OCI-LY1 (cell line): Measurements from ENCODE around the gene CD226.

ENCODE experiments used
- EZH2 ChIP-seq: fragments of 200-600 bp; sonication (generic), shearing (Covaris generic); IDR thresholded peaks from 2 replicates; pipeline ENCODE4 v1.8.0; 2017; ENCODE audit warnings: borderline replicate concordance, mixed run types, mild to moderate bottlenecking, antibody characterized with exemption, low read length, moderate library complexity, mixed read lengths
- TF ChIP-seq, protein P1 (sequence below): fragments of 200-600 bp; sonication (generic), shearing (Covaris generic); IDR thresholded peaks from 2 replicates; pipeline ENCODE4 v1.5.1; 2017; ENCODE audit warnings: mild to moderate bottlenecking, antibody characterized with exemption, low read length, moderate library complexity, mixed read lengths

DNA sequence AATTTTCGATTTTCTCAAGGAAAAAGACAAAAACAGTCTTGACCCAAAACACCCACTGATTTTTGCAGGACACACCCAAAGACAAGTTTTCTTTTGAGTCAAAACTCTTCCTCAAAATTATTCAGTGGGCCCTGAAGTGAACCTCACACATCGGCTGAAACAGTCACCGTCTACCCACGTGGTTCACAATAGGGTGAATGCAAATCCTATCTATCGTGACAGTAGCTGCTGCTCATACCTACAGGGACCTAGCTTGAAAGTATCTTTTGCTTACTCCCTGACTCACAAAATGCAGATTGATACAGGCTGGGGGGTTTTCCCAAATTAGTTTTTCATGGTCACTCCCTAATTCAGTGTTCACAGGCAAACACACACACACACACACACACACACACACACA is 10.7 kb upstream of the CD226 start:
- TF ChIP-seq, protein P1, sequence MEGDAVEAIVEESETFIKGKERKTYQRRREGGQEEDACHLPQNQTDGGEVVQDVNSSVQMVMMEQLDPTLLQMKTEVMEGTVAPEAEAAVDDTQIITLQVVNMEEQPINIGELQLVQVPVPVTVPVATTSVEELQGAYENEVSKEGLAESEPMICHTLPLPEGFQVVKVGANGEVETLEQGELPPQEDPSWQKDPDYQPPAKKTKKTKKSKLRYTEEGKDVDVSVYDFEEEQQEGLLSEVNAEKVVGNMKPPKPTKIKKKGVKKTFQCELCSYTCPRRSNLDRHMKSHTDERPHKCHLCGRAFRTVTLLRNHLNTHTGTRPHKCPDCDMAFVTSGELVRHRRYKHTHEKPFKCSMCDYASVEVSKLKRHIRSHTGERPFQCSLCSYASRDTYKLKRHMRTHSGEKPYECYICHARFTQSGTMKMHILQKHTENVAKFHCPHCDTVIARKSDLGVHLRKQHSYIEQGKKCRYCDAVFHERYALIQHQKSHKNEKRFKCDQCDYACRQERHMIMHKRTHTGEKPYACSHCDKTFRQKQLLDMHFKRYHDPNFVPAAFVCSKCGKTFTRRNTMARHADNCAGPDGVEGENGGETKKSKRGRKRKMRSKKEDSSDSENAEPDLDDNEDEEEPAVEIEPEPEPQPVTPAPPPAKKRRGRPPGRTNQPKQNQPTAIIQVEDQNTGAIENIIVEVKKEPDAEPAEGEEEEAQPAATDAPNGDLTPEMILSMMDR, result no peak
- TF ChIP-seq EZH2, result no peak
